ENCODE measurements around the gene SOX6.

The SOX6 gene

GRCh38 chr11:15965562-15966250 lies 390.6 kb downstream of the SOX6 start:
- Mint-ChIP-seq H3K27ac (no peak overlapping the region), H3K9me3 (ENCODE audit: low read depth) (no peaks in the 10 kb centered on the region), H3K4me3 (no peak overlapping the region), H3K4me1 (ENCODE audit: low read depth) (no peaks in the 10 kb centered on the region), H3K36me3 (no peaks in the 10 kb centered on the region), H3K27me3 (no peaks in the 10 kb centered on the region)

- Mint-ChIP-seq H3K4me3 (no peak overlapping the region), H3K36me3 (no peaks in the 10 kb centered on the region), H3K27ac (no peak overlapping the region), H3K27me3 (no peaks in the 10 kb centered on the region), H3K9me3 (ENCODE audit: low read depth) (no peaks in the 10 kb centered on the region), H3K4me1 (ENCODE audit: low read depth) (no peaks in the 10 kb centered on the region)
Measured at GRCh38 chr11:15963266-15963665, 393.1 kb downstream of the SOX6 start.

- no peaks in the 10 kb centered on the region for H3K27me3 Mint-ChIP-seq
- H3K4me1 Mint-ChIP-seq (ENCODE audit: low read depth): no peaks in the 10 kb centered on the region
- peaks cover 3% of the 10 kb centered on the region for H3K9me3 Mint-ChIP-seq (ENCODE audit: low read depth)
- H3K36me3 Mint-ChIP-seq: no peaks in the 10 kb centered on the region
- H3K27ac Mint-ChIP-seq: no peak overlapping the region
- no peak overlapping the region for H3K4me3 Mint-ChIP-seq
Measured at GRCh38 chr11:15958910-15959309, 397.4 kb downstream of the SOX6 start.

GRCh38 chr11:15957234-15957633 lies 399.1 kb downstream of the SOX6 start:
- no peaks in the 10 kb centered on the region for H3K27me3 Mint-ChIP-seq
- H3K9me3 Mint-ChIP-seq (ENCODE audit: low read depth): peaks cover 6% of the 10 kb centered on the region
- no peaks in the 10 kb centered on the region for H3K4me1 Mint-ChIP-seq (ENCODE audit: low read depth)
- H3K4me3 Mint-ChIP-seq: no peak overlapping the region
- H3K27ac Mint-ChIP-seq: no peak overlapping the region
- no peaks in the 10 kb centered on the region for H3K36me3 Mint-ChIP-seq

GRCh38 chr11:15956302-15956701 lies 400.0 kb downstream of the SOX6 start:
- no peaks in the 10 kb centered on the region for H3K4me1 Mint-ChIP-seq (ENCODE audit: low read depth)
- no peaks in the 10 kb centered on the region for H3K36me3 Mint-ChIP-seq
- no peak overlapping the region for H3K4me3 Mint-ChIP-seq
- no peak overlapping the region for H3K27ac Mint-ChIP-seq
- peaks cover 2% of the 10 kb centered on the region for H3K27me3 Mint-ChIP-seq
- peaks cover 6% of the 10 kb centered on the region for H3K9me3 Mint-ChIP-seq (ENCODE audit: low read depth)

- Mint-ChIP-seq H3K9me3 (ENCODE audit: low read depth) (peaks cover 6% of the 10 kb centered on the region), H3K4me1 (ENCODE audit: low read depth) (no peaks in the 10 kb centered on the region), H3K27me3 (peaks cover 3% of the 10 kb centered on the region), H3K36me3 (no peaks in the 10 kb centered on the region), H3K4me3 (no peak overlapping the region), H3K27ac (no peak overlapping the region)
Measured at GRCh38 chr11:15955595-15955994, 400.8 kb downstream of the SOX6 start.

- H3K36me3 Mint-ChIP-seq: no peaks in the 10 kb centered on the region
Measured at GRCh38 chr11:15947681-15948648, 408.4 kb downstream of the SOX6 start.

GRCh38 chr11:15945726-15946125 lies 410.6 kb downstream of the SOX6 start:
- H3K27ac Mint-ChIP-seq: no peak overlapping the region
- H3K4me1 Mint-ChIP-seq (ENCODE audit: low read depth): no peaks in the 10 kb centered on the region
- no peaks in the 10 kb centered on the region for H3K36me3 Mint-ChIP-seq
- H3K27me3 Mint-ChIP-seq: peaks cover 2% of the 10 kb centered on the region
- no peak overlapping the region for H3K4me3 Mint-ChIP-seq
- H3K9me3 Mint-ChIP-seq (ENCODE audit: low read depth): no peaks in the 10 kb centered on the region

More at GRCh38 chr11:15947681-15948648, 408.4 kb downstream of the SOX6 start:
- Mint-ChIP-seq H3K4me1 (ENCODE audit: low read depth) (no peaks in the 10 kb centered on the region), H3K9me3 (ENCODE audit: low read depth) (peaks cover 3% of the 10 kb centered on the region), H3K4me3 (no peak overlapping the region), H3K27ac (no peak overlapping the region), H3K27me3 (peaks cover 5% of the 10 kb centered on the region)

- H3K27ac Mint-ChIP-seq: no peak overlapping the region
- H3K27me3 Mint-ChIP-seq: peaks cover 2% of the 10 kb centered on the region
Measured at GRCh38 chr11:15944460-15944859, 411.9 kb downstream of the SOX6 start.

GRCh38 chr11:15943418-15944197 lies 412.7 kb downstream of the SOX6 start:
- no peaks in the 10 kb centered on the region for H3K4me1 Mint-ChIP-seq (ENCODE audit: low read depth)
- no peaks in the 10 kb centered on the region for H3K36me3 Mint-ChIP-seq
- no peak overlapping the region for H3K4me3 Mint-ChIP-seq
- no peaks in the 10 kb centered on the region for H3K9me3 Mint-ChIP-seq (ENCODE audit: low read depth)
- no peak overlapping the region for H3K27ac Mint-ChIP-seq
- peaks cover 2% of the 10 kb centered on the region for H3K27me3 Mint-ChIP-seq

More at GRCh38 chr11:15944460-15944859, 411.9 kb downstream of the SOX6 start:
- no peak overlapping the region for H3K4me3 Mint-ChIP-seq
- no peaks in the 10 kb centered on the region for H3K36me3 Mint-ChIP-seq
- no peaks in the 10 kb centered on the region for H3K9me3 Mint-ChIP-seq (ENCODE audit: low read depth)
- H3K4me1 Mint-ChIP-seq (ENCODE audit: low read depth): no peaks in the 10 kb centered on the region

- Mint-ChIP-seq H3K36me3 (no peaks in the 10 kb centered on the region), H3K27ac (no peak overlapping the region), H3K4me3 (no peak overlapping the region), H3K27me3 (peaks cover 2% of the 10 kb centered on the region), H3K4me1 (ENCODE audit: low read depth) (no peaks in the 10 kb centered on the region), H3K9me3 (ENCODE audit: low read depth) (no peaks in the 10 kb centered on the region)
Measured at GRCh38 chr11:15942936-15943335, 413.4 kb downstream of the SOX6 start.

- Mint-ChIP-seq H3K27ac (no peak overlapping the region), H3K4me3 (no peak overlapping the region), H3K36me3 (no peaks in the 10 kb centered on the region), H3K9me3 (ENCODE audit: low read depth) (no peaks in the 10 kb centered on the region), H3K4me1 (ENCODE audit: low read depth) (no peaks in the 10 kb centered on the region), H3K27me3 (peaks cover 2% of the 10 kb centered on the region)
Measured at GRCh38 chr11:15942126-15942525, 414.2 kb downstream of the SOX6 start.

- Mint-ChIP-seq H3K4me1 (ENCODE audit: low read depth) (no peaks in the 10 kb centered on the region), H3K27ac (no peak overlapping the region), H3K4me3 (no peak overlapping the region), H3K36me3 (no peaks in the 10 kb centered on the region), H3K9me3 (ENCODE audit: low read depth) (no peaks in the 10 kb centered on the region), H3K27me3 (peaks cover 2% of the 10 kb centered on the region)
Measured at GRCh38 chr11:15941206-15941770, 415.1 kb downstream of the SOX6 start.

GRCh38 chr11:15940462-15941205 lies 415.7 kb downstream of the SOX6 start:
- H3K4me1 Mint-ChIP-seq (ENCODE audit: low read depth): no peaks in the 10 kb centered on the region
- no peak overlapping the region for H3K27ac Mint-ChIP-seq
- peaks cover 2% of the 10 kb centered on the region for H3K27me3 Mint-ChIP-seq
- no peaks in the 10 kb centered on the region for H3K36me3 Mint-ChIP-seq
- no peaks in the 10 kb centered on the region for H3K9me3 Mint-ChIP-seq (ENCODE audit: low read depth)
- no peak overlapping the region for H3K4me3 Mint-ChIP-seq
